NB4 (cell line): ENCODE results near the gene LRGUK.

Source experiments
- DNase-seq: peaks from one replicate; pipeline ENCODE4 v3.0.0; 2010; ENCODE audit warnings: low read depth
- H3K4me3 ChIP-seq: one replicate; pipeline ENCODE4 v1.5.1; 2011; ENCODE audit warnings: mild to moderate bottlenecking, low read depth, low read length, moderate library complexity
- CTCF ChIP-seq: IDR thresholded peaks from one replicate; pipeline ENCODE4 v1.5.1; 2012; ENCODE audit warnings: low read depth, low read length
- MAX ChIP-seq: IDR thresholded peaks from 2 replicates; pipeline ENCODE4 v1.6.1; 2011; ENCODE audit warnings: low read depth, low read length
- MYC ChIP-seq: IDR thresholded peaks from 2 replicates; pipeline ENCODE4 v1.6.1; 2011; ENCODE audit warnings: low read depth, low read length
- POLR2A ChIP-seq: IDR thresholded peaks from 2 replicates; pipeline ENCODE4 v1.6.1; 2011; ENCODE audit warnings: mild to moderate bottlenecking; ENCODE audit not compliant: insufficient read length; ENCODE audit errors: extremely low read depth

LRGUK gene

GRCh38 chr7:134155206-134155605 is 28.1 kb downstream of the LRGUK start:
- TF ChIP-seq POLR2A (no peak), CTCF (no peak), MYC (no peak), MAX (no peak)
- no peak overlapping the region for H3K4me3 ChIP-seq
- DNase-seq: no peak

GRCh38 chr7:134155871-134156270 is 28.7 kb downstream of the LRGUK start:
- no peak overlapping the region for H3K4me3 ChIP-seq
- DNase-seq: no peak
- TF ChIP-seq POLR2A (no peak), CTCF (no peak), MAX (no peak), MYC (no peak)

GRCh38 chr7:134165252-134165651 is 38.1 kb downstream of the LRGUK start:
- H3K4me3 ChIP-seq: no peak overlapping the region
- DNase-seq: no peak
- TF ChIP-seq MYC (no peak), MAX (no peak), POLR2A (no peak), CTCF (no peak)

- DNase-seq: no peak
- no peak overlapping the region for H3K4me3 ChIP-seq
- TF ChIP-seq MAX: no peak
- TF ChIP-seq POLR2A: no peak
- no peak for TF ChIP-seq MYC
- no peak for TF ChIP-seq CTCF
These were observed 40.1 kb downstream of the LRGUK start for GRCh38 chr7:134167250-134167649.

GRCh38 chr7:134167841-134168240 is 40.7 kb downstream of the LRGUK start:
- H3K4me3 ChIP-seq: no peak overlapping the region
- no peak for DNase-seq
- TF ChIP-seq MYC (no peak), POLR2A (no peak), CTCF (no peak), MAX (no peak)

GRCh38 chr7:134174795-134175261 is 47.7 kb downstream of the LRGUK start:
- TF ChIP-seq MAX (peak; percentile 69), CTCF (no peak), MYC (no peak; the same call in 1 of the 2 replicates), POLR2A (no peak)
- no peak overlapping the region for H3K4me3 ChIP-seq
- peak; percentile 93 for DNase-seq
